ENCODE results near the gene IRF2BP2. TPM values are rescaled to one million over a fixed set of nuclear protein-coding genes. Genes with fewer than 3 reads are reported as not detected.

The IRF2BP2 gene
- total and polyA plus RNA-seq, 2 of the 13 experiments (the other 11 are each of a cell fraction or from before 2014, with no cell fraction given), result 140 to 147 TPM

- TF ChIP-seq ZBTB40 (IDR thresholded peaks at IDR 0.05), result no peak
- TF ChIP-seq ZBTB40 (CRISPR knock-in tag; IDR thresholded peaks at IDR 0.05), result no peak; the same call in 1 of the 2 replicates
- peak; percentile 85 for TF ChIP-seq TAF15 (IDR thresholded peaks at IDR 0.05; ENCODE audit: low read depth, low read length, poor library complexity, severe bottlenecking)
- TF ChIP-seq ETS1 (CRISPR knock-in tag; IDR thresholded peaks at IDR 0.05), result no peak
- TF ChIP-seq MBNL3 (CRISPR knock-in tag; conservative IDR thresholded peaks at IDR 0.05), result no peak
- peak; percentile 11; the same call in 1 of the 2 replicates for TF ChIP-seq GFI1 (CRISPR knock-in tag; IDR thresholded peaks at IDR 0.05; ENCODE audit: borderline replicate concordance)
- peak; percentile 78 for TF ChIP-seq ZNF574 (CRISPR knock-in tag; IDR thresholded peaks at IDR 0.05)
- TF ChIP-seq SNRNP70 (IDR thresholded peaks at IDR 0.05; ENCODE audit: low read depth, low read length), result no peak
- TF ChIP-seq PCBP2 (optimal IDR thresholded peaks at IDR 0.05; ENCODE audit: low read depth, low read length, poor library complexity, severe bottlenecking), result no peak
- no peak for TF ChIP-seq ZNF10 (CRISPR knock-in tag; IDR thresholded peaks at IDR 0.05; ENCODE audit: borderline replicate concordance, low read depth)
- TF ChIP-seq FOXP1 (IDR thresholded peaks at IDR 0.05), result no peak
- peak; percentile 5; the same call in 1 of the 2 replicates for TF ChIP-seq FOXP1 (CRISPR knock-in tag; IDR thresholded peaks at IDR 0.05)
- TF ChIP-seq GTF3A (CRISPR knock-in tag; conservative IDR thresholded peaks at IDR 0.05), result peak; percentile 89; the same call in 1 of the 2 replicates
- TF ChIP-seq ZNF891 (CRISPR knock-in tag; IDR thresholded peaks at IDR 0.05), result peak; percentile 78; the same call in 1 of the 2 replicates
- TF ChIP-seq HNRNPUL1 (IDR thresholded peaks at IDR 0.05; ENCODE audit: low read depth, low read length), result no peak
- TF ChIP-seq PREB (CRISPR knock-in tag; IDR thresholded peaks at IDR 0.05), result no peak
Measured at GRCh38 chr1:234610666-234611224, 767 bp upstream of the IRF2BP2 start (continued).

Data from HepG2 (cell line).